Measurements from ENCODE around the gene PURA. TPM values are rescaled to one million over a fixed set of nuclear protein-coding genes. Genes with fewer than 3 reads are reported as not detected.

PURA gene
- total RNA-seq, 1 experiment from 2014 or later, result 3.6 TPM

GRCh38 chr5:140111859-140112551, 1.9 kb upstream of the PURA start:
- Histone ChIP-seq H2BK5ac (ENCODE audit: insufficient read length, low read length) (no peak overlapping the region), H4K91ac (ENCODE audit: insufficient read length, low read depth, low read length) (no peak overlapping the region), H2AFZ (ENCODE audit: low read length) (no peak overlapping the region), H2BK12ac (ENCODE audit: insufficient read length, low read depth, low read length) (no peak overlapping the region), H4K20me1 (ENCODE audit: control insufficient read depth, insufficient read depth, insufficient read length) (no peaks in the 10 kb centered on the region), H2BK20ac (ENCODE audit: low read depth, low read length, poor library complexity, severe bottlenecking) (no peak overlapping the region), H3K23ac (ENCODE audit: insufficient read length, low read depth, low read length) (no peak overlapping the region), H4K5ac (ENCODE audit: insufficient read length, low read depth, low read length) (no peak overlapping the region), H3K9ac (ENCODE audit: extremely low read depth, insufficient read length, low read length) (no peak overlapping the region), H3K27me3 (ENCODE audit: insufficient read depth, low read length) (peaks cover 26% of the 10 kb centered on the region), H3K18ac (ENCODE audit: insufficient read length, low read depth, low read length) (no peak overlapping the region), H3K56ac (ENCODE audit: insufficient read length, low read depth, low read length) (no peak overlapping the region), H2BK120ac (ENCODE audit: low read depth, low read length, poor library complexity, severe bottlenecking) (no peak overlapping the region), H3K79me1 (ENCODE audit: insufficient read depth, low read depth, low read length, poor library complexity, severe bottlenecking) (no peaks in the 10 kb centered on the region), H3K9me3 (ENCODE audit: control insufficient read depth, low read depth, low read length) (no peaks in the 10 kb centered on the region), H3K4me1 (ENCODE audit: insufficient read depth, low read length) (peaks cover 5% of the 10 kb centered on the region; the same call in 1 of the 2 replicates), H3K79me2 (ENCODE audit: insufficient read depth, low read length) (no peaks in the 10 kb centered on the region), H2BK15ac (ENCODE audit: low read depth, low read length) (no peak overlapping the region), H2AK5ac (ENCODE audit: insufficient read length, low read length) (no peak overlapping the region), H3K23me2 (ENCODE audit: insufficient read length, low read depth, low read length, poor library complexity, severe bottlenecking) (peaks cover 35% of the 10 kb centered on the region), H3K4ac (ENCODE audit: low read depth, low read length) (no peak overlapping the region), H3K4me2 (ENCODE audit: insufficient read depth, insufficient read length, low read length) (peak overlapping the region; percentile 88), H3K14ac (ENCODE audit: insufficient read depth, low read length) (no peak overlapping the region), H3T11ph (ENCODE audit: low read length) (no peak overlapping the region), H4K8ac (replicated peaks; ENCODE audit: insufficient read length, low read depth, low read length) (no peak overlapping the region), H3K27ac (ENCODE audit: insufficient read length, low read depth, low read length) (no peak overlapping the region)
- no CpG with 5 or more reads among the region's 8 CpGs for WGBS (ENCODE audit: extremely low coverage, insufficient read length, low lambda C conversion rate)
- DNase-seq, result no peak
- no peaks in the 10 kb centered on the region for H3K36me3 Mint-ChIP-seq (ENCODE audit: insufficient read depth in 1 of 3, low read depth in 3 of 3)
- H3K4me3 Mint-ChIP-seq, result peak overlapping the region in 1 of 2 experiments; percentile 88; a peak in 3 of 5 replicates
- H3K27me3 Mint-ChIP-seq (ENCODE audit: low read depth), result peaks cover 81% of the 10 kb centered on the region
- TF ChIP-seq, protein P1, sequence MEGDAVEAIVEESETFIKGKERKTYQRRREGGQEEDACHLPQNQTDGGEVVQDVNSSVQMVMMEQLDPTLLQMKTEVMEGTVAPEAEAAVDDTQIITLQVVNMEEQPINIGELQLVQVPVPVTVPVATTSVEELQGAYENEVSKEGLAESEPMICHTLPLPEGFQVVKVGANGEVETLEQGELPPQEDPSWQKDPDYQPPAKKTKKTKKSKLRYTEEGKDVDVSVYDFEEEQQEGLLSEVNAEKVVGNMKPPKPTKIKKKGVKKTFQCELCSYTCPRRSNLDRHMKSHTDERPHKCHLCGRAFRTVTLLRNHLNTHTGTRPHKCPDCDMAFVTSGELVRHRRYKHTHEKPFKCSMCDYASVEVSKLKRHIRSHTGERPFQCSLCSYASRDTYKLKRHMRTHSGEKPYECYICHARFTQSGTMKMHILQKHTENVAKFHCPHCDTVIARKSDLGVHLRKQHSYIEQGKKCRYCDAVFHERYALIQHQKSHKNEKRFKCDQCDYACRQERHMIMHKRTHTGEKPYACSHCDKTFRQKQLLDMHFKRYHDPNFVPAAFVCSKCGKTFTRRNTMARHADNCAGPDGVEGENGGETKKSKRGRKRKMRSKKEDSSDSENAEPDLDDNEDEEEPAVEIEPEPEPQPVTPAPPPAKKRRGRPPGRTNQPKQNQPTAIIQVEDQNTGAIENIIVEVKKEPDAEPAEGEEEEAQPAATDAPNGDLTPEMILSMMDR (conservative IDR thresholded peaks at IDR 0.05), result no peak
- H3K27ac Mint-ChIP-seq, result no peak overlapping the region
- peaks cover 39 to 41% of the 10 kb centered on the region in 2 experiments for H3K4me1 Mint-ChIP-seq
- H3K9me3 Mint-ChIP-seq, result no peaks in the 10 kb centered on the region
